CD8-positive, alpha-beta memory T cell (primary cell): Measurements from ENCODE around the gene ZNF536. TPM values are rescaled to one million over a fixed set of nuclear protein-coding genes. Genes with fewer than 3 reads are reported as not detected.

Source experiments
- CTCF ChIA-PET: fragments of 350-600 bp; sonication (Branson Sonifier 250); formaldehyde crosslinking; loops from one replicate; lab custom pipeline; 2021; ENCODE audit warnings: antibody characterized with exemption; lab: Charles Lee
- POLR2A ChIA-PET: fragments of 350-600 bp; sonication (Branson Sonifier 250); formaldehyde crosslinking; loops from one replicate; lab custom pipeline; 2021; ENCODE audit warnings: antibody characterized with exemption; lab: Charles Lee
- DNase-seq, 5 donors: peaks; one replicate each; pipeline versions ENCODE4 v3.0.0 to v3.0.0-alpha.2; 2020 to 2022; ENCODE audit warnings: mixed read lengths in 1 of 5
- H3K27ac ChIP-seq: one replicate; pipeline ENCODE4 v1.7.0; 2013; ENCODE audit warnings: low read depth, mild to moderate bottlenecking, low read length, moderate library complexity
- H3K27me3 ChIP-seq: 2 replicates; pipeline ENCODE4 v1.7.0; 2013; ENCODE audit warnings: low read length, mild to moderate bottlenecking; ENCODE audit not compliant: insufficient read depth, poor library complexity, severe bottlenecking
- H3K36me3 ChIP-seq: 2 replicates; pipeline ENCODE4 v1.7.0; 2013; ENCODE audit warnings: mild to moderate bottlenecking, low read length, moderate library complexity; ENCODE audit not compliant: insufficient read depth
- H3K4me1 ChIP-seq: 2 replicates; pipeline ENCODE4 v1.7.0; 2013; ENCODE audit warnings: mild to moderate bottlenecking, low read length, moderate library complexity; ENCODE audit not compliant: insufficient read depth
- H3K4me3 ChIP-seq: 2 replicates; pipeline ENCODE4 v1.7.0; 2013; ENCODE audit warnings: mild to moderate bottlenecking, low read length
- H3K9me3 ChIP-seq: 2 replicates; pipeline ENCODE4 v1.7.0; 2013; ENCODE audit warnings: mild to moderate bottlenecking, low read length
- H3K27ac Mint-ChIP-seq, 8 donors: one replicate each; pipeline ENCODE4 v1.8.0; 2020 to 2021; ENCODE audit warnings: mixed read lengths in 8 of 8, mild to moderate bottlenecking in 6 of 8, inconsistent platforms in 3 of 8, moderate library complexity in 3 of 8
- H3K27me3 Mint-ChIP-seq, 2 donors: one replicate each; pipeline ENCODE4 v1.8.0; 2020 to 2021; ENCODE audit warnings: mixed read lengths in 2 of 2, mild to moderate bottlenecking in 1 of 2, moderate library complexity in 1 of 2
- H3K36me3 Mint-ChIP-seq, 3 donors: one replicate each; pipeline ENCODE4 v1.8.0; 2020 to 2021; ENCODE audit warnings: mixed read lengths in 3 of 3, inconsistent platforms in 1 of 3, mild to moderate bottlenecking in 1 of 3
- H3K4me1 Mint-ChIP-seq, 3 donors: one replicate each; pipeline ENCODE4 v1.8.0; 2020 to 2021; ENCODE audit warnings: mixed read lengths in 3 of 3, inconsistent platforms in 1 of 3, mild to moderate bottlenecking in 1 of 3
- H3K4me3 Mint-ChIP-seq, 7 donors: one replicate each; pipeline ENCODE4 v1.8.0; 2020 to 2021; ENCODE audit warnings: mixed read lengths in 7 of 7, mild to moderate bottlenecking in 6 of 7, moderate library complexity in 4 of 7, inconsistent platforms in 2 of 7
- H3K9me3 Mint-ChIP-seq, 5 donors: one replicate each; pipeline ENCODE4 v1.8.0; 2020 to 2022; ENCODE audit warnings: mixed read lengths in 5 of 5, mild to moderate bottlenecking in 3 of 5, moderate library complexity in 2 of 5, inconsistent platforms in 1 of 5
- polyA plus RNA-seq: library from polyadenylated mRNA; unstranded; fragments of 300-500 nt; fragmentation: Illumina TruSeq; gene quantifications from one replicate; pipeline ENCODE4 v1.2.3, GENCODE V29; 2021
- total RNA-seq, 2 experiments: library from RNA; stranded (reverse); gene quantifications; one replicate each; pipeline ENCODE4 v1.2.3, GENCODE V29; 2021

The ZNF536 gene
- total and polyA plus RNA-seq, 3 experiments from 2014 or later, result not detected

DNA sequence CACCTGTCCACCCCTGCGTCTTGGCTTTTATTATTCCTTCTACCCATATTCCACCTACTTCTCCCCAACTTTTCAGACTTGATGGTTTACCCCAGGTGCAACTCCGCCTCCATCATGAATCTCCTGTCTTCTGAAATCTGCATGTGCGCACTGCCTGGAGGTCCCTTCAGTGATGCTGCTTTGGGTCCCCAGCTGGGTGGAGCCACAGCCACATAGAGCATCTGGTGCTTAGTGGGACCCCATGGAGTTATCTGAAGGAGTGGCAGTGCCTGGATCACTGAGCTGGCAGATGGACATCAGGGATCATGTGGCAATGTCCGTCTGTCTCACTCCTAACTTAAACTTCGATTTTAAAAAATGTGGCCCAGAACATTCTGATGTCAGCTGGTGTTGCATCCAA lies 13.5 kb downstream of the ZNF536 start:
- DNase-seq, result no peak
- POLR2A ChIA-PET, result no interaction called here
- H3K4me1 ChIP-seq, result no peaks in the 10 kb centered on the region
- no peak overlapping the region for H3K4me3 ChIP-seq
- Mint-ChIP-seq H3K4me1 (no peaks in the 10 kb centered on the region), H3K27ac (no peak overlapping the region), H3K27me3 (peaks cover 0 to 5% of the 10 kb centered on the region in 2 donors), H3K36me3 (no peaks in the 10 kb centered on the region), H3K4me3 (no peak overlapping the region), H3K9me3 (no peaks in the 10 kb centered on the region)
- H3K27ac ChIP-seq, result no peak overlapping the region
- CTCF ChIA-PET, result no interaction called here
- no peaks in the 10 kb centered on the region for H3K9me3 ChIP-seq
- no peaks in the 10 kb centered on the region for H3K27me3 ChIP-seq
- H3K36me3 ChIP-seq, result no peaks in the 10 kb centered on the region

DNA sequence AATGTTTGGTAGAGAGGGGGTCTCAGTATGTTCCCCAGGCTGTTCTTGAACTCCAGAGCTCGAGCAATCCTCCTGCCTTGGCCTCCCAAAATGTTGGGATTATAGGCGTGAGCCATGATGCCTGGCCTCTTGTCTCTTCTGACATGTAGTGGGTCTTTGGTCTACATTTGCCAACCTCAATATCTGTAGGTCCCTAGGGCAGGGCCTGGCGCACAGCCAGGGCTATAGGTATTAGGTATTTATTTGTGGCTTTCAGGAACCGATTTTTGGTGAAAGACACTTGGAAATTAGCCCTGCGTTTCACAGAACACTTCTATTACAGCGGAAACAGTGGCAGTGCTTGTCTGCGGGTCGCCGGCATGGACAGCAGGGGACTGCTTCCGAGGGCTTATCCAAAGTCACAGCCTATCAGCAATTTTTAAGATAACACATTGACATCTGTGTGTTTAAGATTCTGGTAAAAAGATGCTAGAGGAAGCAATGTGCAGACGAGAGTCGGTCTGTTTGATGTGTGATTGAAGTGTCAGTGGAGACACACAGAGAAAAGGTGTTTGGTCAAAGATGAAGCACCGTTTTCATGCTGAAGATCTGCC lies 14.5 kb downstream of the ZNF536 start:
- Histone ChIP-seq H3K36me3 (no peaks in the 10 kb centered on the region), H3K27me3 (no peaks in the 10 kb centered on the region), H3K27ac (no peak overlapping the region), H3K4me3 (no peak overlapping the region), H3K9me3 (no peaks in the 10 kb centered on the region), H3K4me1 (no peaks in the 10 kb centered on the region)
- Mint-ChIP-seq H3K27ac (no peak overlapping the region), H3K9me3 (no peaks in the 10 kb centered on the region), H3K36me3 (no peaks in the 10 kb centered on the region), H3K4me1 (no peaks in the 10 kb centered on the region), H3K4me3 (no peak overlapping the region), H3K27me3 (peaks cover 0 to 5% of the 10 kb centered on the region in 2 donors)
- ChIA-PET POLR2A (no interaction called here), CTCF (no interaction called here)
- DNase-seq, result no peak

DNA sequence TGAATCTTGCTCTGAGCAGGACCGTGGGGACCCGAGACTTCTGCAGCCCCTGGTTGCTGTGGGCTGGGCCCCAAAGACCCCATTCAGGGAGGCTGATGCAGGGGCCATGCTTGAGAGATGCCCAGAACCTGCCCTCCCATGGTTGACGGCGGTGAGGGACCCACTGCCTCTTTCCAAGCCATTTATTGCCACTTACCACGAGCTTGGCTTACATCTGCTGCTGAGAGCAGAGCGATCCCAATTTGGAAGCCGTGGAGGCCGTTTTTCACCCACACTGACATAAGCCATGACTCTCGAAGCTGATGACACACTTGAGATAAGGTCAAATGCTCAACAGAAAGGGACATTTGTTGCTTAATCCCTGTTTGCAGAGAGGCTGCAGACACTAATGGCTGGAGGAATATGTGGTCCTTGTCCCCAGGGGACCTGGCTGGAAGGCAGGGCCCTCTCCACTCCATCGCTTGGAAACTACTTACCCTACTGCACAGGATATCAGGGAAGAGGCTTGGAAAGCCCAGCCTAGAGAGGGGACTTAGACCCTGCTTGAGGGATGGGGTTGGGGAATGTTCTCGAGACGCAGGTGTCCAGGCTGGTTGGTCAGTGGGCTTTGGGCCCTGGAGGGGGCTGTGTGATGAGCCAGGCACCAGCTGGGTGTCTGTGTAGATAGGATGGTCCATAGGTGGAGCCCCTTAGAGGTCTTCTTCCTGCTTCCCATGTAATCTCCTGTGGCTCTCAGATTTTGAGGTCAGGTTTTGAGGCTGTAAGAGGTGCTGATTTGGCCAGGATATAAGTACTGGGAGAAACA lies 15.3 kb downstream of the ZNF536 start:
- H3K27me3 Mint-ChIP-seq, result peaks cover 0 to 7% of the 10 kb centered on the region in 2 donors
- H3K27ac ChIP-seq, result no peak overlapping the region
- H3K36me3 ChIP-seq, result no peaks in the 10 kb centered on the region
- H3K4me1 Mint-ChIP-seq, result no peaks in the 10 kb centered on the region
- no peaks in the 10 kb centered on the region for H3K9me3 Mint-ChIP-seq
- H3K9me3 ChIP-seq, result no peaks in the 10 kb centered on the region
- H3K36me3 Mint-ChIP-seq, result no peaks in the 10 kb centered on the region
- no peaks in the 10 kb centered on the region for H3K27me3 ChIP-seq
- CTCF ChIA-PET, result no interaction called here
- H3K4me3 ChIP-seq, result no peak overlapping the region
- no peak overlapping the region for H3K27ac Mint-ChIP-seq
- no peaks in the 10 kb centered on the region for H3K4me1 ChIP-seq
- DNase-seq, result no peak
- POLR2A ChIA-PET, result no interaction called here
- no peak overlapping the region for H3K4me3 Mint-ChIP-seq

DNA sequence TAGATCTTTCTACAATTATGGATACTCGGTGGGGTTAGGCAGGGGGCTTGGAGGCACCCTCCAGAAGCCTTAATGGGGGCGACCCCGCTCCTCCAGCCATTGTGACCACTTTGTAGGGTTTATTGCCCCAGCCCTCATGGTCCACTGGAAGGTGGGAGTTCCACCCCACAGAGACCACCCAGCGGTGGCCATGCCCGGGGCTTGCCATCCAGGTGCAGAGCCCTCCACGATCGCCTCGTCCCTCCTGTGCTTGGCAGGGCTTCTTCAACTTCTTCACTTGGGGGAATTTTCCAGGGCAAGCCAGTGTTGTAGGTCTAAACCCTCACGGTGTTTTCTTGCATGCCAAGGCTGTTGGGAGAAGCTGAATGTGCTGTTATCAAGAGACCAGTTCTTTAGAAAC lies 16.1 kb downstream of the ZNF536 start:
- H3K36me3 Mint-ChIP-seq, result no peaks in the 10 kb centered on the region
- DNase-seq, result no peak
- ChIA-PET POLR2A (no interaction called here), CTCF (no interaction called here)
- Histone ChIP-seq H3K27me3 (no peaks in the 10 kb centered on the region), H3K9me3 (no peaks in the 10 kb centered on the region), H3K4me3 (no peak overlapping the region), H3K27ac (no peak overlapping the region), H3K36me3 (no peaks in the 10 kb centered on the region), H3K4me1 (no peaks in the 10 kb centered on the region)
- H3K9me3 Mint-ChIP-seq, result no peaks in the 10 kb centered on the region
- H3K4me3 Mint-ChIP-seq, result no peak overlapping the region
- H3K27ac Mint-ChIP-seq, result no peak overlapping the region
- no peaks in the 10 kb centered on the region for H3K4me1 Mint-ChIP-seq
- peaks cover 0 to 7% of the 10 kb centered on the region in 2 donors for H3K27me3 Mint-ChIP-seq

DNA sequence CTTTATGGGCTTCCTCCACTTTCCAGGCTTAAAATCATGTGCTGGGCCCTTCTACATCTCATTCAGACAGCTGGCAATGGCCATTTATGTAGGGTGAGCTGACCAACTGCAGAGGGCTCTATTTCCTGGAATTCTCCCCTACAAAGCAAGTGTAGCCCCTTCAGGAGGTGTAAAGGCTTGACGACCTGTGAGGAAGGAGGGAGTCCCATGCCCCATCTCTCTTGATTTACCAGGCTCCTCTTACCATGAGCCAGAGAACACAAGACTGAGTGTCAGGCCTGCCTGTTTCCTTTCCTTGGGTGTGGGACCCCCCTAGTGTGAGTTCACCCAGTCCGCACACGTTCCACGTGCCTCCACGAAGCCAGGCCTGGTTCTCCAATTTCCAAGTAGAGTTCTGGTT lies 16.6 kb downstream of the ZNF536 start:
- Mint-ChIP-seq H3K4me1 (no peaks in the 10 kb centered on the region), H3K9me3 (peaks cover 0 to 4% (median 0%) of the 10 kb centered on the region in 5 donors), H3K27ac (no peak overlapping the region)

DNA sequence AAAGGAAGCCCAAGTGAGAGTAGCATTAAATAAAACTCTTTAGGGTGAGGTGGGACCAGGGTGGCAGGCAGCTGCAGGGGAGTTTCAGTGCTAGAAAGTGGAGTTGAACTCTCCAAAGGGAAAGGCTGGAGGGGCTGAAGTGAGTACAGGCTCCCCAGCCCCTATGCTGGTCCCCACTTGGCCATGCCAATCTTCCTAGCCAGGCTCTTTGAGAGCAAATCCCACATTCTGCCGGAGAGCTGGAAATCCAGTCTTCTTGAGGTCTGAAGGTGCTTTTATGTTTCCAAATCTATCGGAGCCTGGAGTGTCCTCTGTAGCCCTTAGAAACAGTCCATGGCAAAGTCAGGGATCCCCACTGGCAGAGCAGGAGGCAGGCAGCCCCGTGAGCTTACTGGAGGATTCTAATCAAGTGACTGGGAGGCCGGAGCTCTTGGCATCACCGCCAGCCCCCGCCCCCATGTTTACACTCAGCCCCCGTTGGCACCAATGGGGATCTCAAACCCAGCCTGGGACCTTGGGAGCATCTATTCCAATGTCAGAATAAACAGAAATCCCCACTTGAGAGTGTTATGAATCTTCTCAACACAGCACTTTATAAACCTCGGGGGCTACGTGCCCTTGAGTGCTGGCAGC lies 18.3 kb downstream of the ZNF536 start:
- peaks cover 0 to 9% of the 10 kb centered on the region in 2 donors for H3K27me3 Mint-ChIP-seq
- H3K36me3 Mint-ChIP-seq, result no peaks in the 10 kb centered on the region
- CTCF ChIA-PET, result no interaction called here
- H3K4me1 ChIP-seq, result no peaks in the 10 kb centered on the region
- no peak overlapping the region for H3K27ac ChIP-seq
- no peak overlapping the region for H3K4me3 Mint-ChIP-seq
- no peak for DNase-seq
- no peak overlapping the region for H3K4me3 ChIP-seq
- POLR2A ChIA-PET, result no interaction called here
- H3K27me3 ChIP-seq, result no peaks in the 10 kb centered on the region
- no peak overlapping the region for H3K27ac Mint-ChIP-seq
- no peaks in the 10 kb centered on the region for H3K36me3 ChIP-seq
- no peaks in the 10 kb centered on the region for H3K9me3 ChIP-seq
- H3K4me1 Mint-ChIP-seq, result no peaks in the 10 kb centered on the region
- H3K9me3 Mint-ChIP-seq, result peaks cover 0 to 4% (median 0%) of the 10 kb centered on the region in 5 donors

More for the DNA sequence above, 16.6 kb downstream of the ZNF536 start:
- H3K36me3 Mint-ChIP-seq, result no peaks in the 10 kb centered on the region
- no peaks in the 10 kb centered on the region for H3K36me3 ChIP-seq
- ChIA-PET CTCF (no interaction called here), POLR2A (no interaction called here)
- H3K27me3 ChIP-seq, result no peaks in the 10 kb centered on the region
- DNase-seq, result no peak
- H3K4me1 ChIP-seq, result no peaks in the 10 kb centered on the region
- H3K9me3 ChIP-seq, result no peaks in the 10 kb centered on the region
- H3K27me3 Mint-ChIP-seq, result peaks cover 0 to 8% of the 10 kb centered on the region in 2 donors
- H3K27ac ChIP-seq, result no peak overlapping the region
- no peak overlapping the region for H3K4me3 ChIP-seq
- H3K4me3 Mint-ChIP-seq, result no peak overlapping the region

DNA sequence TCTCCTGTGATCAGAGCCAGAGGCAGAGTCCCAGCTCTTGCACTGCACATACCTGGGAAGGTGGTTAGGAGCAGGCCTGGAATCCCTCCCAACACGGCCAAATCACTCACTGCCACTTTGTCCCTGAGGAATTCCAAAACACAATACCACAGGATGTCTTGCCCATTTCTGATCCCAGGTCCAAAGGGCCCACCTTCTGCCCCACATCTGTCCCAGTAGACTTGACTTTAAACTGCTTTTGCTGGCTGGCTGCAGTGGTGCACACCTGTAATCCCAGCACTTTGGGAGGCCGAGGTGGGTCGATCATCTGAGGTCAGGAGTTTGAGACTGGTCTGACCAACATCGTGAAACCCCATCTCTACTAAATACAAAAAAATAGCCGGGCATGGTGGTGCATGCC lies 18.9 kb downstream of the ZNF536 start:
- Mint-ChIP-seq H3K4me3 (no peak overlapping the region), H3K27ac (no peak overlapping the region), H3K4me1 (no peaks in the 10 kb centered on the region), H3K27me3 (peaks cover 0 to 9% of the 10 kb centered on the region in 2 donors), H3K9me3 (peaks cover 0 to 4% (median 0%) of the 10 kb centered on the region in 5 donors), H3K36me3 (no peaks in the 10 kb centered on the region)
- Histone ChIP-seq H3K4me3 (no peak overlapping the region), H3K27me3 (no peaks in the 10 kb centered on the region), H3K36me3 (no peaks in the 10 kb centered on the region), H3K4me1 (no peaks in the 10 kb centered on the region), H3K9me3 (no peaks in the 10 kb centered on the region), H3K27ac (no peak overlapping the region)
- ChIA-PET POLR2A (no interaction called here), CTCF (no interaction called here)
- DNase-seq, result no peak
